ENCODE data around the gene NR2C2. TPM values are rescaled to one million over a fixed set of nuclear protein-coding genes. Genes with fewer than 3 reads are reported as not detected.

Gene NR2C2
- total RNA-seq, 1 experiment from 2014 or later = 38.5 TPM

GRCh38 chr3:14926592-14926991 is 20.8 kb upstream of the NR2C2 start:
- H3K79me1 ChIP-seq (ENCODE audit: insufficient read depth, low read depth, low read length, poor library complexity, severe bottlenecking) = no peaks in the 10 kb centered on the region

More at GRCh38 chr3:14926592-14926991, 20.8 kb upstream of the NR2C2 start:
- H3K4me1 Mint-ChIP-seq = peaks cover 18 to 29% of the 10 kb centered on the region in 2 experiments
- Histone ChIP-seq H2BK120ac (ENCODE audit: low read depth, low read length, poor library complexity, severe bottlenecking) (no peak overlapping the region), H3K27me3 (ENCODE audit: insufficient read depth, low read length) (no peaks in the 10 kb centered on the region), H3K27ac (ENCODE audit: insufficient read length, low read depth, low read length) (no peak overlapping the region), H3K9me3 (ENCODE audit: control insufficient read depth, low read depth, low read length) (no peaks in the 10 kb centered on the region), H2AFZ (ENCODE audit: low read length) (no peak overlapping the region), H3K4me1 (ENCODE audit: insufficient read depth, low read length) (peaks cover 4% of the 10 kb centered on the region; the same call in 1 of the 2 replicates), H2BK15ac (ENCODE audit: low read depth, low read length) (no peak overlapping the region), H2BK5ac (ENCODE audit: insufficient read length, low read length) (no peak overlapping the region), H3K9ac (ENCODE audit: extremely low read depth, insufficient read length, low read length) (no peak overlapping the region), H3K23ac (ENCODE audit: insufficient read length, low read depth, low read length) (no peak overlapping the region), H3K18ac (ENCODE audit: insufficient read length, low read depth, low read length) (no peak overlapping the region), H3K56ac (ENCODE audit: insufficient read length, low read depth, low read length) (no peak overlapping the region), H2BK20ac (ENCODE audit: low read depth, low read length, poor library complexity, severe bottlenecking) (no peak overlapping the region), H3K4ac (ENCODE audit: low read depth, low read length) (no peak overlapping the region), H3K79me2 (ENCODE audit: insufficient read depth, low read length) (no peaks in the 10 kb centered on the region), H4K8ac (replicated peaks; ENCODE audit: insufficient read length, low read depth, low read length) (no peak overlapping the region), H4K5ac (ENCODE audit: insufficient read length, low read depth, low read length) (no peak overlapping the region), H4K20me1 (ENCODE audit: control insufficient read depth, insufficient read depth, insufficient read length) (no peaks in the 10 kb centered on the region), H2AK5ac (ENCODE audit: insufficient read length, low read length) (no peak overlapping the region), H2BK12ac (ENCODE audit: insufficient read length, low read depth, low read length) (no peak overlapping the region), H3K14ac (ENCODE audit: insufficient read depth, low read length) (no peak overlapping the region), H4K91ac (ENCODE audit: insufficient read length, low read depth, low read length) (no peak overlapping the region), H3K23me2 (ENCODE audit: insufficient read length, low read depth, low read length, poor library complexity, severe bottlenecking) (no peaks in the 10 kb centered on the region), H3T11ph (ENCODE audit: low read length) (no peak overlapping the region), H3K4me2 (ENCODE audit: insufficient read depth, insufficient read length, low read length) (no peak overlapping the region)
- H3K4me3 Mint-ChIP-seq = no peak overlapping the region
- WGBS (ENCODE audit: extremely low coverage, insufficient read length, low lambda C conversion rate) = no CpG with 5 or more reads among the region's 1 CpG
- no peak for DNase-seq
- H3K9me3 Mint-ChIP-seq = no peaks in the 10 kb centered on the region
- H3K27me3 Mint-ChIP-seq (ENCODE audit: low read depth) = no peaks in the 10 kb centered on the region
- H3K36me3 Mint-ChIP-seq (ENCODE audit: insufficient read depth in 1 of 3, low read depth in 3 of 3) = no peaks in the 10 kb centered on the region; a peak in 1 of 7 replicates
- TF ChIP-seq, protein P1, sequence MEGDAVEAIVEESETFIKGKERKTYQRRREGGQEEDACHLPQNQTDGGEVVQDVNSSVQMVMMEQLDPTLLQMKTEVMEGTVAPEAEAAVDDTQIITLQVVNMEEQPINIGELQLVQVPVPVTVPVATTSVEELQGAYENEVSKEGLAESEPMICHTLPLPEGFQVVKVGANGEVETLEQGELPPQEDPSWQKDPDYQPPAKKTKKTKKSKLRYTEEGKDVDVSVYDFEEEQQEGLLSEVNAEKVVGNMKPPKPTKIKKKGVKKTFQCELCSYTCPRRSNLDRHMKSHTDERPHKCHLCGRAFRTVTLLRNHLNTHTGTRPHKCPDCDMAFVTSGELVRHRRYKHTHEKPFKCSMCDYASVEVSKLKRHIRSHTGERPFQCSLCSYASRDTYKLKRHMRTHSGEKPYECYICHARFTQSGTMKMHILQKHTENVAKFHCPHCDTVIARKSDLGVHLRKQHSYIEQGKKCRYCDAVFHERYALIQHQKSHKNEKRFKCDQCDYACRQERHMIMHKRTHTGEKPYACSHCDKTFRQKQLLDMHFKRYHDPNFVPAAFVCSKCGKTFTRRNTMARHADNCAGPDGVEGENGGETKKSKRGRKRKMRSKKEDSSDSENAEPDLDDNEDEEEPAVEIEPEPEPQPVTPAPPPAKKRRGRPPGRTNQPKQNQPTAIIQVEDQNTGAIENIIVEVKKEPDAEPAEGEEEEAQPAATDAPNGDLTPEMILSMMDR (conservative IDR thresholded peaks at IDR 0.05) = no peak
- H3K27ac Mint-ChIP-seq = no peak overlapping the region; a peak in 1 of 7 replicates

Data from H9 (cell line).